PC-9 (cell line): ENCODE data around the gene TGM1.

Source experiments
- EZH2 ChIP-seq: fragments of 200-600 bp; sonication (generic); IDR thresholded peaks from 2 replicates; pipeline ENCODE4 v1.8.0; 2017; ENCODE audit warnings: antibody characterized with exemption, low read depth
- TF ChIP-seq, protein P1 (sequence below): fragments of 200-600 bp; sonication (generic); conservative IDR thresholded peaks from 2 replicates; pipeline ENCODE4 v1.6.1; 2017; ENCODE audit warnings: mixed run types, antibody characterized with exemption, mild to moderate bottlenecking, moderate library complexity

DNA sequence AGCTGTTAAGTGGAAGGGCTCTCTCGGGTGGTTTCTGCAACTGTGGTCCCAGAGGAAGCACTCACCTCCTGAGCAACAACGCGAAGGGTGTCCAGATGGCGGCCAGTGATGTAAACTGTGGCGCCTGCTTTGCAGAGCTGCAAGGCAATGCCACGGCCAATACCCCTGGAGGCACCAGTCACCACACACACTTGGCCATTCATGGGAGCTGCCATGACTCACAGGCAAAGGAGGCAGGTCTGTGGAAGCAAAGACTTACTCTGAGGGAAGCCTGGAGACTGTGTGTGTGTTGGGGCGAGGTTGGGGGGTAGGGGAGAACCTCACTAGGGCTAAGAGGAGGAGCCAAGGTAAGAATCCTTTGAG is 35.9 kb upstream of the TGM1 start:
- TF ChIP-seq EZH2, result no peak
- TF ChIP-seq, protein P1, sequence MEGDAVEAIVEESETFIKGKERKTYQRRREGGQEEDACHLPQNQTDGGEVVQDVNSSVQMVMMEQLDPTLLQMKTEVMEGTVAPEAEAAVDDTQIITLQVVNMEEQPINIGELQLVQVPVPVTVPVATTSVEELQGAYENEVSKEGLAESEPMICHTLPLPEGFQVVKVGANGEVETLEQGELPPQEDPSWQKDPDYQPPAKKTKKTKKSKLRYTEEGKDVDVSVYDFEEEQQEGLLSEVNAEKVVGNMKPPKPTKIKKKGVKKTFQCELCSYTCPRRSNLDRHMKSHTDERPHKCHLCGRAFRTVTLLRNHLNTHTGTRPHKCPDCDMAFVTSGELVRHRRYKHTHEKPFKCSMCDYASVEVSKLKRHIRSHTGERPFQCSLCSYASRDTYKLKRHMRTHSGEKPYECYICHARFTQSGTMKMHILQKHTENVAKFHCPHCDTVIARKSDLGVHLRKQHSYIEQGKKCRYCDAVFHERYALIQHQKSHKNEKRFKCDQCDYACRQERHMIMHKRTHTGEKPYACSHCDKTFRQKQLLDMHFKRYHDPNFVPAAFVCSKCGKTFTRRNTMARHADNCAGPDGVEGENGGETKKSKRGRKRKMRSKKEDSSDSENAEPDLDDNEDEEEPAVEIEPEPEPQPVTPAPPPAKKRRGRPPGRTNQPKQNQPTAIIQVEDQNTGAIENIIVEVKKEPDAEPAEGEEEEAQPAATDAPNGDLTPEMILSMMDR, result no peak
